SK-N-SH treated with all-trans-retinoic acid at 6 μM for 48 hours (cell line): Measurements from ENCODE around the gene RASL11B.

ENCODE experiments used
- PPARA ChIP-seq: fragments of 250-450 bp; sonication (Bioruptor Pico); IDR thresholded peaks from 2 replicates; pipeline ENCODE4 v1.5.0; 2020; ENCODE audit warnings: mild to moderate bottlenecking, borderline replicate concordance
- TOX ChIP-seq: fragments of 250-450 bp; sonication (Bioruptor Pico); IDR thresholded peaks from 2 replicates; pipeline ENCODE4 v1.8.0; 2021; ENCODE audit warnings: mild to moderate bottlenecking, moderate library complexity, borderline replicate concordance
- ZC3H10 ChIP-seq: fragments of 250-450 bp; sonication (Bioruptor Pico); IDR thresholded peaks from 2 replicates; pipeline ENCODE4 v1.5.1; 2021; ENCODE audit warnings: mild to moderate bottlenecking, moderate library complexity

GRCh38 chr4:52877694-52878093, 15.6 kb downstream of the RASL11B start:
- TF ChIP-seq TOX (CRISPR knock-in tag) (no peak), PPARA (CRISPR knock-in tag) (no peak), ZC3H10 (CRISPR knock-in tag) (no peak)
